Measurements from ENCODE around the gene HHIP. TPM values are rescaled to one million over a fixed set of nuclear protein-coding genes. Genes with fewer than 3 reads are reported as not detected.

The HHIP gene
- total RNA-seq, 6 experiments from 2014 or later: 0.09 to 1.1 (median 0.42) TPM

DNA sequence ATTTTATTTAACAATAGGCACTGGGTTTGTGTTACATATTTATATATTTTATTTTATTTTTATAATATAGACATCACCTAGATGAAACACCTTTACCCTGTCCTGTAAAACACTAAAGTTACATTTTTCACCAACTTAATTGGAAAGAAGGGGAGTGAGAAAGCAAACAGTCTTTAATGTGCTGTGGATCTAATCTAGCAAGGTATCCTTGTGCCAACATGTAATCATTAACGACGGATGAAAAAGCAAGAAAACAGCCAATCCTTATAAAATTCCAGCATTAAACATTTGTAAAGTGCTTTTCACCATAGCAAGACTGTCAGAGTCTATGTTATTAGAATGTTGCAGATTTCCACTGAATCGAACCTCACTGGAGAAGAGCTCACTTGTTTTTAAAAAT is 92.7 kb downstream of the HHIP start:
- Mint-ChIP-seq H3K27me3 (ENCODE audit: insufficient read depth) (no peaks in the 10 kb centered on the region; the same call in 1 of the 2 replicates), H3K4me3 (no peak overlapping the region), H3K9me3 (no peaks in the 10 kb centered on the region), H3K27ac (no peak overlapping the region), H3K4me1 (ENCODE audit: low read depth) (peaks cover 14% of the 10 kb centered on the region), H3K36me3 (ENCODE audit: low read depth) (no peaks in the 10 kb centered on the region)
- no peak for DNase-seq
- TF ChIP-seq, protein P1, sequence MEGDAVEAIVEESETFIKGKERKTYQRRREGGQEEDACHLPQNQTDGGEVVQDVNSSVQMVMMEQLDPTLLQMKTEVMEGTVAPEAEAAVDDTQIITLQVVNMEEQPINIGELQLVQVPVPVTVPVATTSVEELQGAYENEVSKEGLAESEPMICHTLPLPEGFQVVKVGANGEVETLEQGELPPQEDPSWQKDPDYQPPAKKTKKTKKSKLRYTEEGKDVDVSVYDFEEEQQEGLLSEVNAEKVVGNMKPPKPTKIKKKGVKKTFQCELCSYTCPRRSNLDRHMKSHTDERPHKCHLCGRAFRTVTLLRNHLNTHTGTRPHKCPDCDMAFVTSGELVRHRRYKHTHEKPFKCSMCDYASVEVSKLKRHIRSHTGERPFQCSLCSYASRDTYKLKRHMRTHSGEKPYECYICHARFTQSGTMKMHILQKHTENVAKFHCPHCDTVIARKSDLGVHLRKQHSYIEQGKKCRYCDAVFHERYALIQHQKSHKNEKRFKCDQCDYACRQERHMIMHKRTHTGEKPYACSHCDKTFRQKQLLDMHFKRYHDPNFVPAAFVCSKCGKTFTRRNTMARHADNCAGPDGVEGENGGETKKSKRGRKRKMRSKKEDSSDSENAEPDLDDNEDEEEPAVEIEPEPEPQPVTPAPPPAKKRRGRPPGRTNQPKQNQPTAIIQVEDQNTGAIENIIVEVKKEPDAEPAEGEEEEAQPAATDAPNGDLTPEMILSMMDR (IDR thresholded peaks at IDR 0.05): no peak

DNA sequence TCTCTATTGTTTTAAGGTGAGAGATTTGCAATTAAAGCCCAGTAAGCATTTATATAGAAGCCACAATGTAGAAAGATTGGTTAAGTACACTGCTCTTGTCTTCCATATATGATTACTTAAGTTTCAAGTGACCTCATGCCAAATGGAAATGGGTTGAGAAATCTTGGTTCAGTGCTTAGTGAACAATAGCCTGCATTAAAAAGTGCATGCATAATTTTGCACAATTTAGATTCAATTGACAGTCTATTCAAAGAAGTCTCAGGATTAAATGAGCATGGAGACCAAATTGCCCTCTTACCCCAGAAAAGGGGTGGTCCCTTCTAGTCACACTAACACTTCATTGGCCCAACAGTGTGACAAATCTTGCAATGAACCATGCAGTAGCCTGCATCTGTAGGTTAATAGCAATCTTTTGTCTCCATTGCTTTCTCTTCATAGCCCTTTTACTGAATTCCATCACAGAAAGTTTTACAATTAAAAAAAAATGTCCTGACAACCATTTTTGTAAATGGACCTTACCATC is 93.6 kb downstream of the HHIP start:
- Mint-ChIP-seq H3K27me3 (ENCODE audit: insufficient read depth) (no peaks in the 10 kb centered on the region; the same call in 1 of the 2 replicates), H3K27ac (no peak overlapping the region), H3K9me3 (no peaks in the 10 kb centered on the region), H3K36me3 (ENCODE audit: low read depth) (no peaks in the 10 kb centered on the region), H3K4me3 (no peak overlapping the region), H3K4me1 (ENCODE audit: low read depth) (peaks cover 12% of the 10 kb centered on the region)
- no peak for DNase-seq
- TF ChIP-seq, protein P1 (IDR thresholded peaks at IDR 0.05): no peak

DNA sequence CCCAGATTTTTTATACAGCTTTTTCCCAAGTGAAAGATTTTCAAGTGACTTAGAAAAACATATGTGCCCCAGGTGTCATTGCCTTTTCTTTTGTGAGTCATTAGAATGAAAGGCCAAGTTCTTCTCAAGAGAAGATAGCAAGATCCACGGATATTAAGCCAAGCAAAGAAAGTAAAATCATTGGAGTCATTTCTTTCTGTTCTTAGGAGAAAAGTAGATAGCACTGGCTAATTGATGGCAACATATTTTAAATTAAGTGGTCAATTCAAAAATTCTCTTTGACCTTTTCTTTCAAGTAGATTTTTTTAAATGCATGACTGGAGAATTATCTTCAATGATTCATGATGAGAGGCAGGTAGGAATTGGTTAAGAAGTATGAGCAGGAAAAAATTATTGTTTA is 94.4 kb downstream of the HHIP start:
- Mint-ChIP-seq H3K4me3 (no peak overlapping the region), H3K27ac (no peak overlapping the region), H3K27me3 (ENCODE audit: insufficient read depth) (no peaks in the 10 kb centered on the region), H3K36me3 (ENCODE audit: low read depth) (no peaks in the 10 kb centered on the region), H3K9me3 (no peaks in the 10 kb centered on the region), H3K4me1 (ENCODE audit: low read depth) (peaks cover 9% of the 10 kb centered on the region)
- TF ChIP-seq, protein P1 (IDR thresholded peaks at IDR 0.05): no peak
- no peak for DNase-seq

DNA sequence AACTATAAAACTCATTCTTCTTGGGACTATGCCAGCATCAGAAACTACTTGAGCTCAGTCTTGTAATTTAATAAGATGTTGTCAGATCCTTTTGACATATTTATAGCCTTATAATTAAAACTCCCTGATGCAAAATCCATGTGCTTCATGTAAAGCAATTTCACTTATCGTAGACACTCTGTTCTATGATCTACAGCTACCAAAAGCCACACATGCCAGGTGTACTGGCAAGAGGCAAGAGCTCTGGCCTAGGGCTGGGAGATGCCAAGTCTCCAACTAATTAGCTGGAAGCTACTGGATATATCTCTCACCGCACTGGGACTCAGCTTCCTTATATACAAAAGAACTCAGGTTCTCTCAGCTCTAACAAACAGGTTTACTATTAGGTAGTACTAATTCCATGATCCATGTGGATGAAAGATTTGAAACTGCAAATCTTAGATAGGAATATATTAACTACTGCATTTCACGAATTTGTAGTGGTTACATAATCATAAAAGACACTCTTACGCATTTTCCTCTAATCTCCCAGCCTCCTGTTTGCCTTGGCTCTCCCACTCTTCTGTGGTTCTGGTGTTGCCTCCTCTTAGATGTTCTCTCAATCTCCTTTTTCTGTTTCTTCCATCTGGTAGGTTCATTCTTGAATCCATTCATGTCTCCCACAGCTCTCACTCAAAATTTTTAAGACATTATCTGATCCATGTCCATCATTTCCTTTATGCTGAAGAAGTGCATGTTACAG is 103.0 kb downstream of the HHIP start:
- no peaks in the 10 kb centered on the region for H3K36me3 Mint-ChIP-seq (ENCODE audit: low read depth)
- H3K9me3 Mint-ChIP-seq: no peaks in the 10 kb centered on the region
- TF ChIP-seq, protein P1 (IDR thresholded peaks at IDR 0.05): no peak
- no peak overlapping the region for H3K4me3 Mint-ChIP-seq
- H3K27ac Mint-ChIP-seq: no peak overlapping the region
- no peak for DNase-seq
- no peaks in the 10 kb centered on the region for H3K4me1 Mint-ChIP-seq (ENCODE audit: low read depth)
- peaks cover 2% of the 10 kb centered on the region; the same call in 1 of the 2 replicates for H3K27me3 Mint-ChIP-seq (ENCODE audit: insufficient read depth)

DNA sequence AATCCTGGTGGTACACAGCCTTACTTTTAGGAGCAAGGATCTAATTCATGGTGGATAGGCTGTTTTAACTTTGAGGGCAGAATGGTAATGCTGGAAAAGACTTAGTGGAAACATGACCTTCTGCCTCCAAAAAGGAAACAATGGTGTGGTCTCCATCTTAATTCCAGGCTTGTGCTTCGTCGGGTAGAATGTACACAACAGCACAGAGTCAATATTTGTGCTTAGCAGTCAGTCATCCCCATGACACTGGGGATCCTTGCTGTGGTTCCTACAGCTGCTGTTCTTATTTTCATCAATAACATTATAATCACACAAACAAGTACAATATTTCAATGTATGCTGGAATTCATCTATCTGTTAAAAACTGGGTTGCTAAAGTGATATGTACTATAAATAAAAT is 104.4 kb downstream of the HHIP start:
- no peak overlapping the region for H3K4me3 Mint-ChIP-seq
- H3K36me3 Mint-ChIP-seq (ENCODE audit: low read depth): no peaks in the 10 kb centered on the region
- no peak for DNase-seq
- H3K27me3 Mint-ChIP-seq (ENCODE audit: insufficient read depth): peaks cover 2% of the 10 kb centered on the region; the same call in 1 of the 2 replicates
- no peaks in the 10 kb centered on the region for H3K9me3 Mint-ChIP-seq
- 0 out of 2 replicates have a peak, but pooled peaks cover 4% of the 10 kb centered on the region for H3K4me1 Mint-ChIP-seq (ENCODE audit: low read depth)
- TF ChIP-seq, protein P1 (IDR thresholded peaks at IDR 0.05): no peak
- no peak overlapping the region for H3K27ac Mint-ChIP-seq
